A549 (cell line): ENCODE data around the gene HIF1A. TPM values are rescaled to one million over a fixed set of nuclear protein-coding genes. Genes with fewer than 3 reads are reported as not detected.

Source experiments
- ATAC-seq, 2 experiments: fragments of 200-7000 bp in 1 of 2; fragments of >200 bp in 1 of 2; cut with Nextera tagmentation in 1 of 2; cut with Tn5 transposase in 1 of 2; 3 replicates each; pipeline versions ENCODE4 v1.8.0 to v1.9.1; 2018 to 2020; ENCODE audit warnings: mild to moderate bottlenecking in 1 of 2, moderate library complexity in 1 of 2
- CTCF ChIA-PET: fragments of 300-600 bp; sonication (Branson Sonifier 250); formaldehyde crosslinking; extraction: SDS; loops from one replicate; lab custom pipeline; 2021; ENCODE audit warnings: antibody characterized with exemption, inconsistent platforms; lab: Yijun Ruan, JAX
- POLR2A ChIA-PET: fragments of 350-600 bp; formaldehyde crosslinking; extraction: SDS; loops from one replicate; lab custom pipeline; 2021; ENCODE audit warnings: antibody characterized with exemption, inconsistent platforms; lab: Yijun Ruan, JAX
- DNase-seq, 2 experiments: peaks; one replicate each; pipeline versions ENCODE4 v3.0.0 to v3.0.0-alpha.2; 2011 to 2016; ENCODE audit warnings: low read depth in 1 of 2, low spot score in 1 of 2
- FAIRE-seq: peaks from 2 replicates; lab custom pipeline; 2011; peaks lifted over from hg19 to GRCh38; lab: Jason Lieb, UNC
- H3K27ac ChIP-seq, 2 experiments: fragments of >200 bp; sonication (Bioruptor Twin); formaldehyde crosslinking; 3 replicates each; pipeline ENCODE4 v1.5.1; 2016 to 2017
- H3K4me1 ChIP-seq: fragments of >200 bp; sonication (Bioruptor Twin); formaldehyde crosslinking; 3 replicates; pipeline ENCODE4 v1.6.1; 2016
- H3K4me2 ChIP-seq: fragments of >200 bp; sonication (Bioruptor Twin); formaldehyde crosslinking; 3 replicates; pipeline ENCODE4 v1.6.1; 2016
- H3K4me3 ChIP-seq: fragments of >200 bp; sonication (Bioruptor Twin); formaldehyde crosslinking; 3 replicates; pipeline ENCODE4 v1.5.1; 2016
- H3K9me3 ChIP-seq: fragments of >200 bp; sonication (Bioruptor Twin); formaldehyde crosslinking; 3 replicates; pipeline ENCODE4 v1.6.1; 2016
- ATOH8 ChIP-seq: fragments of 250-450 bp; sonication (Bioruptor Pico); IDR thresholded peaks from 2 replicates; pipeline ENCODE4 v1.5.0; 2020; ENCODE audit warnings: low read depth, mild to moderate bottlenecking, moderate library complexity
- BCL3 ChIP-seq: fragments of >200 bp; sonication (Bioruptor Twin); formaldehyde crosslinking; IDR thresholded peaks from 3 replicates; pipeline ENCODE4 v1.6.1; 2016
- BHLHE40 ChIP-seq: IDR thresholded peaks from 2 replicates; pipeline ENCODE4 v1.6.1; 2012; ENCODE audit warnings: low read depth, low read length, inconsistent platforms
- CHD2 ChIP-seq: fragments of 150-350 bp; IDR thresholded peaks from 2 replicates; pipeline ENCODE4 v1.6.1; 2014; ENCODE audit warnings: low read length; ENCODE audit not compliant: partially characterized antibody
- CHD4 ChIP-seq: fragments of 200-600 bp; sonication (generic); IDR thresholded peaks from 2 replicates; pipeline ENCODE4 v1.6.1; 2016; ENCODE audit warnings: antibody characterized with exemption, mild to moderate bottlenecking, borderline replicate concordance
- EHMT2 ChIP-seq: fragments of 200-600 bp; sonication (generic); IDR thresholded peaks from 2 replicates; pipeline ENCODE4 v1.6.1; 2016; ENCODE audit warnings: antibody characterized with exemption, low read depth, mild to moderate bottlenecking, moderate library complexity
- EP300 ChIP-seq, 2 experiments: fragments of >200 bp; sonication (Bioruptor Twin); formaldehyde crosslinking; IDR thresholded peaks; 2 replicates in 1 of 2; 3 replicates in 1 of 2; pipeline ENCODE4 v1.6.1; 2016 to 2017
- FOSL2 ChIP-seq, 2 experiments: fragments of 450-650 bp in 1 of 2; fragments of >200 bp in 1 of 2; sonication (Bioruptor Twin) in 1 of 2; formaldehyde crosslinking; IDR thresholded peaks; 2 replicates each; pipeline versions ENCODE4 v1.5.0 to v1.6.1; 2016 to 2020; ENCODE audit warnings: mild to moderate bottlenecking in 1 of 2, moderate library complexity in 1 of 2
- FOXS1 ChIP-seq: fragments of 250-450 bp; sonication (Bioruptor Pico); IDR thresholded peaks from 2 replicates; pipeline ENCODE4 v1.5.0; 2020; ENCODE audit warnings: mild to moderate bottlenecking, moderate library complexity
- HES2 ChIP-seq: fragments of >200 bp; sonication (Bioruptor Twin); formaldehyde crosslinking; IDR thresholded peaks from 2 replicates; pipeline ENCODE4 v1.6.1; 2016
- HOXB5 ChIP-seq: fragments of 250-450 bp; sonication (Bioruptor Pico); IDR thresholded peaks from 2 replicates; pipeline ENCODE4 v1.5.0; 2020; ENCODE audit warnings: mild to moderate bottlenecking, moderate library complexity
- JUN ChIP-seq, 2 experiments: fragments of >200 bp; sonication (Bioruptor Twin); formaldehyde crosslinking; IDR thresholded peaks; 2 replicates in 1 of 2; 3 replicates in 1 of 2; pipeline ENCODE4 v1.6.1; 2016 to 2017
- KDM1A ChIP-seq: fragments of 200-600 bp; sonication (generic); IDR thresholded peaks from 2 replicates; pipeline ENCODE4 v1.6.1; 2016; ENCODE audit warnings: low read depth, mild to moderate bottlenecking
- MAX ChIP-seq: IDR thresholded peaks from 2 replicates; pipeline ENCODE4 v1.6.1; 2012
- MYC ChIP-seq: IDR thresholded peaks from 2 replicates; pipeline ENCODE4 v1.6.1; 2012; ENCODE audit warnings: mild to moderate bottlenecking, inconsistent platforms, low read length, improper control_type of control experiment, borderline replicate concordance
- PBX3 ChIP-seq: IDR thresholded peaks from 2 replicates; pipeline ENCODE4 v1.6.1; 2012
- PHF8 ChIP-seq: fragments of 200-600 bp; sonication (generic); IDR thresholded peaks from 2 replicates; pipeline ENCODE4 v1.6.1; 2016; ENCODE audit warnings: low read depth, mild to moderate bottlenecking, antibody characterized with exemption, moderate library complexity, borderline replicate concordance
- POLR2A ChIP-seq: IDR thresholded peaks from 2 replicates; pipeline ENCODE4 v1.6.1; 2012; ENCODE audit warnings: mild to moderate bottlenecking, low read length
- POLR2AphosphoS2 ChIP-seq: conservative IDR thresholded peaks from 2 replicates; pipeline ENCODE4 v1.6.1; 2012; ENCODE audit warnings: low read length, improper control_type of control experiment, inconsistent platforms
- RARB ChIP-seq: fragments of 250-450 bp; sonication (Bioruptor Pico); IDR thresholded peaks from 2 replicates; pipeline ENCODE4 v1.8.0; 2021; ENCODE audit warnings: mild to moderate bottlenecking, moderate library complexity
- SREBF2 ChIP-seq: fragments of 450-650 bp; IDR thresholded peaks from 2 replicates; pipeline ENCODE4 v1.6.1; 2014; ENCODE audit warnings: mild to moderate bottlenecking, moderate library complexity
- ZC3H11A ChIP-seq: fragments of 450-650 bp; IDR thresholded peaks from 2 replicates; pipeline ENCODE4 v1.6.1; 2014; ENCODE audit warnings: antibody characterized with exemption, mild to moderate bottlenecking
- ZSCAN20 ChIP-seq: fragments of 250-450 bp; sonication (Bioruptor Pico); IDR thresholded peaks from 2 replicates; pipeline ENCODE4 v1.8.0; 2022; ENCODE audit warnings: mild to moderate bottlenecking, moderate library complexity
- WGBS: methylation state at CpG from one replicate; pipeline ENCODE4 v1.1.6; 2017; ENCODE audit errors: missing lambda C conversion rate; 5-methylcytosine and 5-hydroxymethylcytosine counted together
- polyA plus RNA-seq, 4 experiments: library from polyadenylated mRNA; depleted of rRNA in 3 of 4; stranded (reverse); fragments of >200 nt; fragmentation: RNase III in 1 of 4; extraction: RNeasy Plus Mini Kit Qiagen cat#74134 plus additional on column Dnase treatment in 1 of 4; gene quantifications; 2 replicates in 3 of 4; 3 replicates in 1 of 4; pipeline ENCODE4 v1.2.3, GENCODE V29; 2011 to 2017

HIF1A gene
- polyA plus RNA-seq, 2 of the 4 experiments (the other 2 are of a cell fraction), result 284 to 391 TPM

GRCh38 chr14:61759878-61760277 is 64.6 kb downstream of the HIF1A start (continued):
- TF ChIP-seq PBX3 (no peak), EP300 (IDR thresholded peaks at IDR 0.05) (no peak), EHMT2 (no peak), KDM1A (no peak), ATOH8 (no peak)
- TF ChIP-seq, all 56 proteins: peak for 0

- TF ChIP-seq PBX3 (no peak), EHMT2 (no peak), POLR2AphosphoS2 (no peak), BHLHE40 (no peak), CHD2 (no peak), HES2 (no peak)
- DNase-seq (peak in 1 of 2 experiments; percentile 28), ATAC-seq (peak; percentile 25 to 45), FAIRE-seq (no peak)
- Histone ChIP-seq H3K4me1 (peaks cover 34% of the 10 kb centered on the region), H3K4me2 (peak overlapping the region; percentile 94), H3K9me3 (no peaks in the 10 kb centered on the region), H3K4me3 (peak overlapping the region; percentile 80), H3K27ac (peak overlapping the region; percentile 80 to 88)
- ChIA-PET CTCF (interaction anchor here (0.6 to 2.4 kb wide), 8 partner anchors 9 to 365 kb away, joined by 3 to 10 read pairs (median 4); no protein-coding TSS in a partner anchor), POLR2A (interaction anchor here (0.6 to 2.4 kb wide), 17 partner anchors 9 to 322 kb away, joined by 3 to 25 read pairs (median 5); partner anchors contain the start of gene HIF1A)
- 20% methylated on average over 5 of the region's 5 CpGs for WGBS
Measured at GRCh38 chr14:61761557-61761956, 66.2 kb downstream of the HIF1A start.

GRCh38 chr14:61761959-61762786 is 66.9 kb downstream of the HIF1A start, which contains the start of gene SNAPC1:
TSS of gene SNAPC1 (plus strand) at chr14:61762420. CDS start at chr14:61762461, 41 bp downstream.
- peak; percentile 97 to 99 for DNase-seq
- CTCF ChIA-PET, result interaction anchor here (0.6 to 2.4 kb wide), 11 partner anchors 10 to 364 kb away, joined by 3 to 10 read pairs (median 4); no protein-coding TSS in a partner anchor
- peaks cover 36% of the 10 kb centered on the region for H3K4me1 ChIP-seq
- POLR2A ChIA-PET, result interaction anchor here (0.6 to 2.4 kb wide), 18 partner anchors 9 to 323 kb away, joined by 3 to 25 read pairs (median 5); partner anchors contain the start of gene HIF1A
- WGBS, result under 1% methylated on average over 34 of the region's 49 CpGs
- peak; percentile 98 for FAIRE-seq
- H3K4me2 ChIP-seq, result peak within 1 kb of the TSS; percentile 94
- TF ChIP-seq JUN (IDR thresholded peaks at IDR 0.05), result peak in 1 of 2 experiments; percentile 49; a peak in 3 of 5 replicates
- no peak for TF ChIP-seq FOSL2 (IDR thresholded peaks at IDR 0.05)
- TF ChIP-seq FOSL2 (CRISPR knock-in tag; IDR thresholded peaks at IDR 0.05), result no peak
- TF ChIP-seq POLR2A, result peak; percentile 91
- no peak for TF ChIP-seq RARB (CRISPR knock-in tag)
- no peak for TF ChIP-seq ZC3H11A
- TF ChIP-seq EP300 (IDR thresholded peaks at IDR 0.05), result no peak
- no peak for TF ChIP-seq HOXB5 (CRISPR knock-in tag)
- TF ChIP-seq FOXS1 (CRISPR knock-in tag), result no peak
- no peak for TF ChIP-seq CHD4
- TF ChIP-seq PBX3, result no peak
- peak; percentile 64; the same call in 1 of the 2 replicates for TF ChIP-seq PHF8
- TF ChIP-seq ZSCAN20 (CRISPR knock-in tag), result no peak
- peak; percentile 38; the same call in 1 of the 3 replicates for TF ChIP-seq BCL3
- no peak for TF ChIP-seq MYC
- no peak for TF ChIP-seq SREBF2
- peak; percentile 66 for TF ChIP-seq MAX
- no peaks in the 10 kb centered on the region for H3K9me3 ChIP-seq
- peak within 1 kb of the TSS; percentile 80 for H3K4me3 ChIP-seq
- H3K27ac ChIP-seq, result peak within 1 kb of the TSS; percentile 80 to 88
- peak; percentile 90 to 96 for ATAC-seq
